ENCODE measurements around the gene MRGPRD. TPM values are rescaled to one million over a fixed set of nuclear protein-coding genes. Genes with fewer than 3 reads are reported as not detected.

MRGPRD gene
- total RNA-seq, 1 donor from 2014 or later, result not detected

DNA sequence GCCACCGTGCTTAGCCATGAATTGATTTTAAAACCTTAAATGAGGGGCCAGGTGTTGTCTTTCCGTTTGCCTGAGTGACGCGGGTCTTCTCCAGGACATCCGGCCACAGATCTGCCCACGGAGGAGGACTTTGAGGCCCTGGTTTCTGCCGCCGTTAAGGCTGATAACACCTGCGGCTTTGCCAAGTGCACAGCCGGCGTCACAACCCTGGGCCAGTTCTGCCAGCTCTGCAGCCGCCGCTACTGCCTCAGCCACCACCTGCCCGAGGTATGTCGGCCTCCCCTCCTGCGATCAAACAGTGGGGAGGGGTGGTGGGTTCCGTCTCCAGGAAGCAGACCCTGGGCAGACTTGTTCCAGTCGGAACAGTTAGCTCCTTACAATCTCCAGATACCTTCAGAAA lies 42.7 kb downstream of the MRGPRD start:
- intact Hi-C loops (cut with DNase I), result no loop called here

DNA sequence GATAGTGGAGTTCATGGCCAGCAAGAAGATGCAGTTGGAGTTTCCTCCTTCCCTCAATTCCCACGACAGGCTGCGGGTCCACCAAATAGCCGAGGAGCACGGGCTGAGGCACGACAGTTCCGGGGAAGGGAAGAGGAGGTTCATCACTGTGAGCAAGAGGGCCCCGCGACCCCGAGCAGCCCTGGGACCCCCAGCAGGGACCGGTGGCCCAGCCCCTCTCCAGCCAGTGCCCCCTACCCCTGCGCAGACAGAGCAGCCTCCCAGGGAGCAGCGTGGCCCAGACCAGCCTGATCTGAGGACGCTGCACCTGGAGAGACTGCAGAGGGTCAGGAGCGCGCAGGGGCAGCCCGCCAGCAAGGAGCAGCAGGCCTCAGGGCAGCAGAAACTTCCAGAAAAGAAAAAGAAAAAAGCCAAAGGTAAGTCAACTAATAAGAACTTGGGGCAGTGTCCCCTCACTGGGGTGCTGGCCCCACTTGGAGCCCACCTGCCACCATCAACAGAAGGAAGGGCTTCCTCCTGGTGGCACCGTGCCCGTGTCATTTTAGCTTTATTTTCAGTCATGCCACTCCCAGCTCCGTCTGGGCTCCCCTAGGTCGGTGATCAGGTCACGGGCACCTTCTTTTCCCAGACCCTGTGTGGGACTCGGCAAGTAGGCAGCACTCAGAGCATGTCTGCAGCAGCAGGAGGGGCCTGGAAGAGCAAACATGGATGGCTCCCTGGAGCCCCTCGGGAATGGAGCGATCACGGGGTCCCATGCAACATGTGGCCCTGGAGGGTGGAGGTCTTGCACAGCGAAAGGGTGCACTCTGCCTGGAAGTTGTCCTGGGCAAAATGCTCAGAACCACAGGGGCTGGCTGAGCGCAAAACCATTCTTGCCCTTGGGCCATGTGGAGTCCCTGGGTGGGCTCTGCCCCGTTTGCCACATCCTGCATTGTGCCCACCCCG lies 43.8 kb downstream of the MRGPRD start:
- DNase-seq (ENCODE audit: low spot score) (no peak), ATAC-seq (no peak)
- intact Hi-C loops (cut with DNase I), result no loop called here

More for the DNA sequence above, 42.7 kb downstream of the MRGPRD start:
- DNase-seq (ENCODE audit: low spot score) (no peak), ATAC-seq (no peak)

DNA sequence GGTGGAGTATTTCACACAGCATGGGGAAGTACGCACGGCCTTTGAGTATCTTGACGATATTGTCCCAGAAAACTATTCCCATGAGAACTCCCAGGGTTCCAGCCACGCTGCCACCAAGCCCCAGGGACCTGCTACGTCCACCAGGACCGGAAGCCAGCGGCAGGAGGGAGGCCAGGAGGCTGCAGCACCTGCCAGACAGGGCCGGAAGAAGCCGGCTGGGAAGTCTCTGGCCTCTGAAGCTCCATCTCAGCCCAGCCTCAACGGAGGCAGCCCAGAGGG lies 44.5 kb downstream of the MRGPRD start:
- no peak for DNase-seq (ENCODE audit: low spot score)
- ATAC-seq, result no peak
- intact Hi-C loops (cut with DNase I), result no loop called here

DNA sequence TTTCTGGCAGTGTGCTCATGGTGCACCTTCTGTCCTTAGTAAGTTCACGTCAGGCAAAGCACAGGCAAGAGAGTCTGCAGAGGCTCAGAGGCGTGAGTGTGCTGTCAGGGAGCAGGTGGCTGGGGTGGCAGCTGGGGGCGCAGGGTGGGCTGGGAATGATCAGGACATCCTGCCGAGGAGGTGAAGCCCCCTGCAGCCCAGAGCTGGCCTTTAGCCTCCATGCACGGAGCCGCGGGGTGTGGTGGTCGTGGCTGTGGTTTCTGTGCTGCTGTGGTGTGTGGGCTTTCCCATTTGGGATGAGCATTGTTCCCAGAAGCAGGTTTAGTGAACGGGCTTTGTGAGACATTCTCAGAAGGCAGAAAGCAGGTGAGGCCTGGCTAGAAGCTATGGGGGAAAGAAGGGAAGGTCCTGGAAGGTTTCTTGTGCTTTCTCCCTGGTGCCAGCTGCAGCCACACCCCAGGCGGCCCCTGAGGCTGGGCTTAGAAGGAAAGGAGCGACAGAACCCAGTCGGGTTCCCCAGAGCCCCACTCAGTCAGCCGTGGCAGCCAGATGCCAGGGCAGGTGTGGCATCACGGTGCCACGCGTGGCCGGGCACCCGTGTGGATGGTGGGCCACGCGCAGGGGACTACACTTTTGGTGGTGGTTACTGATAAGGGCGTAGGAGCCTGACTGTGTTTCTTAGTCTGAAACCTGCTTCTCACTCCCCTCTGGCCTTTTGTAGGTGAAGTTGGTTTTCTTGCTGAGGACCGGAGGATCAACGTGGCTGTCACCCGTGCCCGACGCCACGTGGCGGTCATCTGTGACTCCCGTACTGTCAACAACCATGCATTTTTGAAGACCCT lies 45.0 kb downstream of the MRGPRD start:
- intact Hi-C loops (cut with DNase I), result no loop called here
- no peak for DNase-seq (ENCODE audit: low spot score)
- ATAC-seq, result no peak

DNA sequence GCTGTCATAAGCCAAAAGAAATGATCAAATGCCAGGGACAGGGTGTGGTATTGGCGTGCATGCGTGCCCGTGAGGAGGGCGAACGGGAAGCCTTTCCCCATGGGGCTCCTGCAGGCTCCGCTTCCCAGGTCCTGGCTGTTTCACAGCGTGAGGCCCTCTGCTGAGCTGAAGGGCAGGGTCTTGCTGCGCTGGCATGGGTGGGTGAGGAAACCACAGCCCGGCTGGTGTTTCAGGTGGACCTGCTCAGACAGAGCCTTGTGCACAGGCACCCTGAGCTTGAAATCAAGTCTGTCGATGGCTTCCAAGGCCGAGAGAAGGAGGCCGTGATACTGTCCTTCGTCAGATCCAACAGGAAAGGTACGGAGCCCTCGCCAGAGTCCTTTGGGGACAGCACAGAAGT lies 45.7 kb downstream of the MRGPRD start:
- DNase-seq (ENCODE audit: low spot score) (no peak), ATAC-seq (no peak)
- intact Hi-C loops (cut with DNase I), result no loop called here

DNA sequence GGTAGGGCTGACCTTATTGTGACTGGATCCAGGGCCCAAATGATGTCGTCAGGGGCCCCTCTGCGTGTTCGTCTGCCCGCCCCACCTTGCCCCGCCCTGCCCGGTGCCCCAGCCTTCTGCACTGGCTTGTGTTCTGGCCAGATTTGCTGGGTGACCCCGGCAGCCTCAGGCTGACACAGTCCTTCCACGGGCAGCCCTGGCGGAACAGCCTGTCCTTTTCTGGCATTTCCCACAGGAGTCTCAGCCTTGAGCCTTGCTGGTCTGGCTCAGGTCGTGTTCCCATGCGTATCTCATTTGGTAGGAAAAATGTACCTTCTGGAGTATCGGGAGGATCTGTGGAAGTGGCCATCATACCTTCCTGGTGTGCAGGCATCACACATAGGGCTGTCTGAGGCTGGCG lies 46.1 kb downstream of the MRGPRD start:
- DNase-seq (ENCODE audit: low spot score) (no peak), ATAC-seq (no peak)
- intact Hi-C loops (cut with DNase I), result no loop called here

DNA sequence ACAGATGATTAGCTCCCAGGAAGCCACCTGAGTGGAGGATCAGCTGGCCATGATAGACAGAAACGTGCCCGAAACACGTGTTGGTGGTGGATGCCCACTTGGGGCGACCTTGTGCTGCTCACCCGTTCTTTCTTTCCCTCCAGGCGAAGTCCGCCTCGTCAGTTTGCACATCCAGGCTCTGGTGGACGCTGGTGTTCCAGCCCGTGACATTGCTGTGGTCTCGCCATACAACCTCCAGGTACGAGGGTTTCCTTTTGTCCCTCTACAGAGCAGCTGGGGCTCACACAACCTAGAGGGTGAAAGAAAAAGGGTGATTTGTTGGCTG lies 46.5 kb downstream of the MRGPRD start:
- DNase-seq (ENCODE audit: low spot score), result no peak
- no peak for ATAC-seq
- intact Hi-C loops (cut with DNase I), result no loop called here

DNA sequence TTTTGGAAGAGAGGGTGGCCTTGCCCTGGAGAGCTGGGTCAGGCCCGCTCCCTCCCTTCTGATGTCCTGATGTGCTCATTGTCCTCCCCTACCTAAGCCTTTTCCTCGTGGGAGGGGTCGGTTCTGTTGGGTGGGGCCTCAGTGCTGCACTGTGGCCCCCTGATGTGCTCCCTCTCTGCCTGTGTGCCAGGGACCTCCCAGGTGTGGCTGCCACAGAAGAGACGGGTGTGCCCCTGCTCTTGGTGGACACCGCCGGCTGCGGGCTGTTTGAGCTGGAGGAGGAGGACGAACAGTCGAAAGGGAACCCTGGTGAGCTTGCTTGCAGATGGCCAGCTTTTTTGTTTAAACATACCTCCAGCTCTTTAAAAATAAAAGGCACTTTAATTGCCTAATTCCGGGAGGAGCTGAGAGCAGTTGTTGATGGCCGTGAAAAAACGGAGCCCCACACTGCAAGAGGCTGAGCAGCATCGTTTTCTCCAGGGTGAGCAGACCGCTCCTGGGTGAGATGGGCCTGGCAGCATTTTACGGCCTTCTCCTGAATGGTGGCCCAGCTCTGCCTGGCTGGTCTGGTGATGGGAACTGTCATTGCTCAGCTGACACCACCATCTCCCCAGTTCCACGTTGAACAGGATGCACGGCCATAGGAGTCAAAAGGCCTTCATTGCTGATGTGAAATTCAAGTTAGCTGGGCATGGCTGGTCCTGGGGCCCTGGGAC lies 47.0 kb downstream of the MRGPRD start:
- DNase-seq (ENCODE audit: low spot score) (no peak), ATAC-seq (no peak)
- intact Hi-C loops (cut with DNase I), result no loop called here

DNA sequence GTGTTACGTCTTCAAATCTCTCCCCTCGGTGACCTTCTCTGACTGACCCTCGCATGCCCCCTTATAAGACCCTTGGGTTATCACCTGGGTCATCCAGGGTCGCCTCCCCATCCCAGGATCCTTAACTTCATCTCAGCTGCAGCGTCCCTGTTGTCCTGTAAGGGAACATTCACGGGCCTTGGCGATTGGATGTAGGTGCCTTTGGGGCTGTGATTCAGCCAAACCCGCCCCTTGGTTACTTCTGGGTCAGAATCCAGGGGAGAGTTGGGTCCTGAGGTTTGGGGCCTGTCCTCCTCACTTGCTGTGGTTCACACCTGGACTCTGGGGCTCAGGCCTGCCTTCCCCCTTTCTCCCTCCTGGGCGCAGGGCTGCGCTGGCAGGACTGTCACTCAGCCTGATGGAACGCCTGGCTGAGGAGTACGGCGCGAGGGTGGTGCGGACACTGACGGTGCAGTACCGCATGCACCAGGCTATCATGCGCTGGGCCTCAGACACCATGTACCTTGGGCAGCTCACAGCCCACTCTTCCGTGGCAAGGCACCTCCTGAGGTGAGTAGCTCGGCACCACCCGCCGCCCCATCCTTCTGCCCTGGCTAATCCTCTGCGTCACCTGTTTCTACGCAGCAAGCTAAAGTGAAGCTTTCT lies 47.7 kb downstream of the MRGPRD start:
- no peak for DNase-seq (ENCODE audit: low spot score)
- intact Hi-C loops (cut with DNase I), result no loop called here
- no peak for ATAC-seq

DNA sequence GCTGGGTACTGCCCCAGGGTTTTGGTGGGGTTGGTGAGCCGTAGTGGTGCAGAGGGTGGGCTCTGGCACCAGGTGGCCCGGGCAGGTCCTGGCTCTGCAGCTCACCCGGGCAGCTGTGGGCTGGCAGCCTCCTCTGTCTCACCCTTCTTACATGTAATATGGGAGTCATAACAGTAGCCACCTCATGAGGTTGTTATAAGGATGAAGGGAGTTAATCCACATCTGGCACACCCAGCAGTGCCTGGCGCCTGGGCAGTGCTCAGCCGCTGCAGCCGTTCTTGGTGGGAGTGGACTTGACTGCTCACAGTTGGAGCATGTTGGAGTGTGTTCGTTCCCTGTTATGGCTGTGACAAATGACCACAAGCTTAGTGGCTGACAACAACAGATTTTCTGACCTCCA lies 48.4 kb downstream of the MRGPRD start:
- ATAC-seq, result no peak
- no peak for DNase-seq (ENCODE audit: low spot score)
- intact Hi-C loops (cut with DNase I), result no loop called here

DNA sequence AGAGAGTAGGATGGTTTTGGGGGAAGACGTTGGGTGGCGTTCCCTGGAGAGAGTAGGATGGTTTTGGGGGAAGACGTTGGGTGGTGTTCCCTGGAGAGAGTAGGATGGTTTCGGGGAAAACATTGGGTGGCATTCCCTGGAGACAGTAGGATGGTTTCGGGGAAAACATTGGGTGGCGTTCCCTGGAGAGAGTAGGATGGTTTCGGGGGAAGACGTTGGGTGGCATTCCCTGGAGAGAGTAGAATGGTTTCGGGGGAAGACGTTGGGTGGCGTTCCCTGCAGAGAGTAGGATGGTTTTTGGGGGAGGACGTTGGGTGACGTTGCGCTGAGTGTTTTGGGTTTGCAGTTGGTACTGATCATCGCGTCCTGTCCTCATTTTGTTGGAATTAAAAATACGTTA lies 48.9 kb downstream of the MRGPRD start:
- intact Hi-C loops (cut with DNase I), result no loop called here
- ATAC-seq (no peak), DNase-seq (ENCODE audit: low spot score) (no peak)

DNA sequence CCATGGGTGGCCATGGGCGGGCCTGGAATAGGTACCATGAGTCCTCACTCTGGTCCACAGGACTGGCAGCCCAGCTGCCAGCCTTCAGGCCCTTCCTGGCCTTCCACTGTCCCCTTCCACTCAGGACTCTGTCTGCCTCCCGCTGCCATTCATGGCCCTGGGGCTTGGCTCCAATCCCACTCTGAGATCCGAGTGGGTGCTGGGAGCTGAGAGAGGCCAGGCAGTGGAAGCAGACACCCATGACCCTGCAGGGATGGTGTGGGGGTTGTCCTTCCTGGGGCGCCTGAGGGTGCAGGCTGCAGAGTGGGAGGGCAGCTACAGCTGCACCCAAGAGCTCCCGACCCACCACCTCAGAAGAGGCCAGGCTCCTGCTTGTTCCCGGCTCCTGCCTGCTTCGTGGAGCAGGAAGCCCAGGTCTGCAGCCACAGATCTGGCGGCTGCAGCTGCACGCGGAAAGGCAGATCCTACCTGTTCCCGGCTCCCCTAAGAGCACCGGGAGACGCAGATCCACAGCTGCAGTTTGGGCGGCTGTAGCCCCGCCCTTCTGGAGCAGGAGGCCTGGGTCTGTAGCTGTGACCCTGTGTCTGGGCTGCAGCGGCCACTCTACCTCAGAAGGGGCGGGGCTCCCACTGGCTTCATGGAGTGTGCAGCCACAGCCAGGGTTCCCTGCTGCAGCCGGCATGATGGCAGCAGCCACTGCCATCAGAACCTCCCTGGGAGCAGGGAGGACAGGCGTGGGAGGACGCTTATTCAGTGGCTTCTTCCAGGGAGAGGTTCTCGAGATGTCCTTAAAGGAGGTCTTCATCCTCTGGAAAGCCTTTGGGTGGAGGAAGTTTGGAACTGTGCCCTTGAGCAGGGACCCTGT lies 49.6 kb downstream of the MRGPRD start:
- intact Hi-C loops (cut with DNase I), result no loop called here
- ATAC-seq (no peak), DNase-seq (ENCODE audit: low spot score) (no peak)

Other genes with a start within 250 kb of the MRGPRD start
- 1.5 TPM for gene TESMIN, start 229.5 kb downstream of the MRGPRD start, total RNA-seq
- 55.9 TPM for gene CPT1A, start 139.1 kb downstream of the MRGPRD start, total RNA-seq
- 30.7 TPM for gene MRPL21, start 77.2 kb downstream of the MRGPRD start, total RNA-seq
- 27.0 TPM for gene IGHMBP2, start 77.1 kb downstream of the MRGPRD start, total RNA-seq
- 39.5 TPM for gene MRGPRF, start 32.3 kb upstream of the MRGPRD start, total RNA-seq
- gene TPCN2, start 67.9 kb upstream of the MRGPRD start, total RNA-seq, result 36.2 TPM
- gene SMIM38, start 174.9 kb upstream of the MRGPRD start, total RNA-seq, result 2.2 TPM

Measured in sciatic nerve (tissue), 2 donors.